B cell (primary cell): ENCODE results near the gene TWIST1. TPM values are rescaled to one million over a fixed set of nuclear protein-coding genes. Genes with fewer than 3 reads are reported as not detected.

Experiments used
- ATAC-seq: fragments of 200-7000 bp; cut with Tn5 transposase; one replicate; pipeline ENCODE4 v1.10.0; 2021; ENCODE audit warnings: low read depth, mild to moderate bottlenecking, moderate number of reproducible peaks, moderate library complexity
- CTCF ChIA-PET: fragments of 350-600 bp; sonication (Branson Sonifier 250); formaldehyde crosslinking; loops from one replicate; lab custom pipeline; 2021; ENCODE audit warnings: antibody characterized with exemption, inconsistent platforms; lab: Charles Lee
- POLR2A ChIA-PET: fragments of 350-600 bp; sonication (Branson Sonifier 250); formaldehyde crosslinking; loops from one replicate; lab custom pipeline; 2021; ENCODE audit warnings: antibody characterized with exemption; lab: Charles Lee
- DNase-seq: peaks from one replicate; pipeline ENCODE4 v3.0.0; 2013
- H2AFZ ChIP-seq: 2 replicates; pipeline ENCODE4 v1.6.1; 2012; ENCODE audit warnings: mild to moderate bottlenecking, low read depth, low read length; ENCODE audit not compliant: insufficient read depth, poor library complexity, severe bottlenecking
- H3K27ac ChIP-seq, 2 donors: 1 replicate in 1 of 2; 2 replicates in 1 of 2; pipeline ENCODE4 v1.5.1; 2012 to 2013; ENCODE audit warnings: low read length in 2 of 2, mild to moderate bottlenecking in 2 of 2, moderate library complexity in 1 of 2
- H3K27me3 ChIP-seq, 4 experiments: fragments of 200-600 bp in 1 of 4; sonication (generic) in 1 of 4; replicated peaks in 1 of 4; 1 replicate in 2 of 4; 2 replicates in 2 of 4; pipeline versions ENCODE4 v1.6.1 to v1.7.0; 2013 to 2016; ENCODE audit warnings: low read length in 3 of 4, mild to moderate bottlenecking in 2 of 4, mixed read lengths in 1 of 4, moderate library complexity in 1 of 4; ENCODE audit not compliant: insufficient read depth in 4 of 4, control insufficient read depth in 3 of 4; ENCODE audit errors: control extremely low read depth in 1 of 4
- H3K36me3 ChIP-seq, 2 experiments: replicated peaks in 1 of 2; 1 replicate in 1 of 2; 2 replicates in 1 of 2; pipeline versions ENCODE4 v1.6.1 to v1.7.1; 2013; ENCODE audit warnings: low read length in 1 of 2; ENCODE audit not compliant: insufficient read depth in 2 of 2, control insufficient read depth in 1 of 2; ENCODE audit errors: control extremely low read depth in 1 of 2, extremely low read depth in 1 of 2
- H3K4me1 ChIP-seq, 2 donors: fragments of 200-600 bp in 1 of 2; sonication (generic) in 1 of 2; 1 replicate in 1 of 2; 2 replicates in 1 of 2; pipeline versions ENCODE4 v1.5.1 to v1.6.1; 2013 to 2017; ENCODE audit warnings: low read length in 2 of 2; ENCODE audit not compliant: control insufficient read depth in 2 of 2, insufficient read depth in 2 of 2
- H3K4me2 ChIP-seq: replicated peaks from 2 replicates; pipeline ENCODE3; 2012; ENCODE audit warnings: mild to moderate bottlenecking, low read depth, low read length; ENCODE audit not compliant: poor library complexity, severe bottlenecking
- H3K4me3 ChIP-seq, 5 experiments: fragments of 200-600 bp in 1 of 5; sonication (generic) in 1 of 5; 1 replicate in 3 of 5; 2 replicates in 2 of 5; pipeline versions ENCODE4 v1.5.1 to v1.7.0; 2011 to 2016; ENCODE audit warnings: low read length in 4 of 5, mild to moderate bottlenecking in 4 of 5, low read depth in 2 of 5, control low read depth in 1 of 5, moderate library complexity in 1 of 5; ENCODE audit not compliant: insufficient read depth in 1 of 5; ENCODE audit errors: control extremely low read depth in 1 of 5, extremely low read depth in 1 of 5
- H3K79me2 ChIP-seq: fragments of 200-600 bp; sonication (generic); one replicate; pipeline ENCODE4 v1.6.0; 2016; ENCODE audit warnings: low read length; ENCODE audit not compliant: control insufficient read depth, insufficient read depth
- H3K9ac ChIP-seq: fragments of 200-600 bp; sonication (generic); 2 replicates; pipeline ENCODE4 v1.6.1; 2017; ENCODE audit warnings: mild to moderate bottlenecking, low read length, moderate library complexity
- H3K9me3 ChIP-seq, 3 donors: one replicate each; pipeline versions ENCODE4 v1.6.1 to v1.7.1; 2013; ENCODE audit warnings: low read length in 2 of 3; ENCODE audit not compliant: control insufficient read depth in 2 of 3, insufficient read depth in 1 of 3; ENCODE audit errors: control extremely low read depth in 1 of 3
- H4K20me1 ChIP-seq: 2 replicates; pipeline ENCODE4 v1.6.0; 2012; ENCODE audit warnings: mild to moderate bottlenecking, low read length; ENCODE audit not compliant: insufficient read depth, control insufficient read depth, poor library complexity, severe bottlenecking
- H3K27ac Mint-ChIP-seq: one replicate; pipeline ENCODE4 v1.8.0; 2021; ENCODE audit warnings: mixed read lengths
- H3K27me3 Mint-ChIP-seq: one replicate; pipeline ENCODE4 v1.8.0; 2021; ENCODE audit warnings: mixed read lengths
- H3K4me1 Mint-ChIP-seq: one replicate; pipeline ENCODE4 v1.8.0; 2021; ENCODE audit warnings: mixed read lengths
- H3K4me3 Mint-ChIP-seq: one replicate; pipeline ENCODE4 v1.8.0; 2021; ENCODE audit warnings: mixed read lengths
- H3K9me3 Mint-ChIP-seq: one replicate; pipeline ENCODE4 v1.8.0; 2022; ENCODE audit warnings: mixed read lengths; ENCODE audit not compliant: insufficient read depth
- CTCF ChIP-seq: fragments of 200-600 bp; IDR thresholded peaks from one replicate; pipeline ENCODE4 v1.8.0; 2022; ENCODE audit warnings: antibody characterized with exemption, mild to moderate bottlenecking
- EZH2 ChIP-seq: IDR thresholded peaks from 2 replicates; pipeline ENCODE4 v1.6.1; 2012; ENCODE audit warnings: borderline replicate concordance, low read depth, mild to moderate bottlenecking, moderate library complexity, low read length; ENCODE audit not compliant: insufficient read depth, poor library complexity, severe bottlenecking
- WGBS: methylation state at CpG from one replicate; pipeline ENCODE4 v1.1.5; 2013; ENCODE audit warnings: missing lambda C conversion rate; ENCODE audit not compliant: insufficient coverage; 5-methylcytosine and 5-hydroxymethylcytosine counted together
- intact Hi-C: fragments of 100-400 bp; cut with micrococcal nuclease; formaldehyde crosslinking; loops from one replicate; pipeline ENCODE4 v1.10.0; 2022
- polyA plus RNA-seq: library from polyadenylated mRNA; depleted of rRNA; stranded (reverse); fragments of >200 nt; gene quantifications from 2 replicates; pipeline ENCODE4 v1.2.3, GENCODE V29; 2012
- total RNA-seq, 2 donors: library from RNA; stranded (reverse); fragments of 120-200 nt in 1 of 2; gene quantifications; 1 replicate in 1 of 2; 2 replicates in 1 of 2; pipeline versions ENCODE4 v1.2.3 to v1.2.4, GENCODE V29; 2013 to 2022

Gene TWIST1
- total and polyA plus RNA-seq, 2 donors (not counting 1 experiment from before 2014, with no cell fraction given): not detected

- ChIA-PET CTCF (no interaction called here), POLR2A (no interaction called here)
- no peak within 1 kb of the TSS for H3K4me2 ChIP-seq
- WGBS: 16% methylated on average over 48 of the region's 51 CpGs
- no peak for DNase-seq
- Mint-ChIP-seq H3K9me3 (no peaks in the 10 kb centered on the region), H3K4me3 (no peak within 1 kb of the TSS), H3K4me1 (no peaks in the 10 kb centered on the region), H3K27ac (no peak within 1 kb of the TSS), H3K27me3 (peaks cover 58% of the 10 kb centered on the region)
- intact Hi-C loops: no loop called here
- peaks cover 0 to 34% (median 23%) of the 10 kb centered on the region in 4 experiments for H3K27me3 ChIP-seq
- peaks cover 0 to 25% (median 0%) of the 10 kb centered on the region in 3 donors for H3K9me3 ChIP-seq
- H4K20me1 ChIP-seq: no peaks in the 10 kb centered on the region
- H3K36me3 ChIP-seq: no peaks in the 10 kb centered on the region
- H3K4me1 ChIP-seq: peaks cover 0 to 5% of the 10 kb centered on the region in 2 donors
- no peak for ATAC-seq
- no peak within 1 kb of the TSS for H2AFZ ChIP-seq
- no peak within 1 kb of the TSS for H3K4me3 ChIP-seq
- H3K79me2 ChIP-seq: no peaks in the 10 kb centered on the region
- H3K9ac ChIP-seq: no peak within 1 kb of the TSS
- H3K27ac ChIP-seq: no peak within 1 kb of the TSS
- no peak for TF ChIP-seq CTCF
- TF ChIP-seq EZH2: no peak
Observed at GRCh38 chr7:19144661-19145433, 27.4 kb upstream of the TWIST1 start, which contains the start of gene FERD3L. Gene FERD3L (minus strand): TSS chr7:19145421. CDS start chr7:19145362, 59 bp downstream.

GRCh38 chr7:19143881-19144574 lies 26.6 kb upstream of the TWIST1 start:
- Mint-ChIP-seq H3K27me3 (peaks cover 56% of the 10 kb centered on the region), H3K4me3 (no peak overlapping the region)
- CTCF ChIA-PET: no interaction called here

More at GRCh38 chr7:19143881-19144574, 26.6 kb upstream of the TWIST1 start:
- intact Hi-C loops: no loop called here
- peaks cover 0 to 25% (median 0%) of the 10 kb centered on the region in 3 donors for H3K9me3 ChIP-seq
- Mint-ChIP-seq H3K9me3 (no peaks in the 10 kb centered on the region), H3K4me1 (no peaks in the 10 kb centered on the region), H3K27ac (no peak overlapping the region)
- no peak overlapping the region for H3K27ac ChIP-seq
- no peak overlapping the region for H3K4me3 ChIP-seq
- peaks cover 0 to 34% (median 23%) of the 10 kb centered on the region in 4 experiments for H3K27me3 ChIP-seq
- H3K4me2 ChIP-seq: no peak overlapping the region
- no peak overlapping the region for H2AFZ ChIP-seq
- H3K4me1 ChIP-seq: peaks cover 0 to 5% of the 10 kb centered on the region in 2 donors
- ATAC-seq: no peak
- WGBS: 9% methylated on average over 18 of the region's 30 CpGs
- H3K36me3 ChIP-seq: no peaks in the 10 kb centered on the region
- H4K20me1 ChIP-seq: no peaks in the 10 kb centered on the region
- POLR2A ChIA-PET: no interaction called here
- H3K79me2 ChIP-seq: no peaks in the 10 kb centered on the region
- TF ChIP-seq EZH2: no peak
- no peak for TF ChIP-seq CTCF
- H3K9ac ChIP-seq: no peak overlapping the region
- DNase-seq: no peak
